ENCODE data around the gene SLC38A8. TPM values are rescaled to one million over a fixed set of nuclear protein-coding genes. Genes with fewer than 3 reads are reported as not detected.

The SLC38A8 gene
- total RNA-seq, 2 experiments from 2014 or later: not detected

- H3K4me1 Mint-ChIP-seq: peaks cover 4% of the 10 kb centered on the region
- peak; percentile 40 for DNase-seq
- ChIA-PET POLR2A (no interaction called here), CTCF (interaction anchor here (0.6 to 2.3 kb wide), 22 partner anchors 9 to 478 kb away, joined by 3 to 21 read pairs (median 4); partner anchors contain the start of genes MBTPS1, OSGIN1 and TAF1C)
- no peaks in the 10 kb centered on the region for H3K9me3 Mint-ChIP-seq
- H3K36me3 Mint-ChIP-seq (ENCODE audit: low read depth): peaks cover 53% of the 10 kb centered on the region
- H3K27me3 Mint-ChIP-seq: no peaks in the 10 kb centered on the region
- H3K4me3 Mint-ChIP-seq: no peak overlapping the region
- no peak overlapping the region for H3K27ac Mint-ChIP-seq
Measured at GRCh38 chr16:84065536-84066132, 23.0 kb upstream of the SLC38A8 start.

DNA sequence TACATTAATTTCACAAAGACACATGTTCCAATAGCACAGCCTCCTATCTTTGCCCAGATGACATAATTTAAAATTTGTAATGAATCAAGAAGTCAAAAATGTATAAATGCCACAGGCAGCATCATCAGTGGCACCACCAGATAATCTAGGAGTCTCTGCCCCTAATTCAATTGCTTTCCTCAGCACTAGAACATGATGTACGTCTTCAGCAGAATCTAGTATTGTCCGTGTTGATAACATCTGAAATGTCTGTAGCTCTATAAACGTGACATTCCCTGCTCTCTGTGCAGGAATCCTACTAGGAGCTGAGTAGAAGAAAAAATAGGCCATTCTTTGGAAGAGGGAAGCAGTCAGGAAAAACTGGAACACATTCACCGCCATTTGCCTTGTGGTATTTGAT lies 21.4 kb upstream of the SLC38A8 start:
- H3K27ac Mint-ChIP-seq: no peak overlapping the region
- POLR2A ChIA-PET: no interaction called here
- no peak overlapping the region for H3K4me3 Mint-ChIP-seq
- no peaks in the 10 kb centered on the region for H3K9me3 Mint-ChIP-seq
- no peak for DNase-seq
- peaks cover 58% of the 10 kb centered on the region for H3K36me3 Mint-ChIP-seq (ENCODE audit: low read depth)
- H3K27me3 Mint-ChIP-seq: no peaks in the 10 kb centered on the region
- H3K4me1 Mint-ChIP-seq: peaks cover 3% of the 10 kb centered on the region
- CTCF ChIA-PET: interaction anchor here (1.0 to 2.2 kb wide), 7 partner anchors 9 to 113 kb away, joined by 3 to 7 read pairs (median 4); partner anchors contain the start of gene MBTPS1

GRCh38 chr16:84062734-84063640 lies 20.4 kb upstream of the SLC38A8 start:
- ChIA-PET POLR2A (no interaction called here), CTCF (interaction anchor here (0.7 to 2.2 kb wide), 9 partner anchors 9 to 114 kb away, joined by 3 to 7 read pairs (median 3); partner anchors contain the start of gene MBTPS1)
- H3K27me3 Mint-ChIP-seq: no peaks in the 10 kb centered on the region
- no peaks in the 10 kb centered on the region for H3K9me3 Mint-ChIP-seq
- no peak overlapping the region for H3K4me3 Mint-ChIP-seq
- peaks cover 3% of the 10 kb centered on the region for H3K4me1 Mint-ChIP-seq
- peak; percentile 71 for DNase-seq
- peaks cover 58% of the 10 kb centered on the region for H3K36me3 Mint-ChIP-seq (ENCODE audit: low read depth)
- no peak overlapping the region for H3K27ac Mint-ChIP-seq

- Mint-ChIP-seq H3K9me3 (no peaks in the 10 kb centered on the region), H3K27ac (no peak overlapping the region), H3K27me3 (no peaks in the 10 kb centered on the region), H3K4me3 (no peak overlapping the region), H3K4me1 (peaks cover 3% of the 10 kb centered on the region), H3K36me3 (ENCODE audit: low read depth) (peaks cover 54% of the 10 kb centered on the region)
- no peak for DNase-seq
- ChIA-PET POLR2A (no interaction called here), CTCF (interaction anchor here (0.8 to 2.4 kb wide), 5 partner anchors 9 to 235 kb away, joined by 3 to 12 read pairs (median 4); partner anchors contain the start of gene TAF1C)
Measured at GRCh38 chr16:84061236-84061819, 18.7 kb upstream of the SLC38A8 start.

GRCh38 chr16:84059946-84060901 lies 17.6 kb upstream of the SLC38A8 start:
- H3K27ac Mint-ChIP-seq: no peak overlapping the region
- peaks cover 3% of the 10 kb centered on the region for H3K4me1 Mint-ChIP-seq
- H3K27me3 Mint-ChIP-seq: no peaks in the 10 kb centered on the region
- peaks cover 64% of the 10 kb centered on the region for H3K36me3 Mint-ChIP-seq (ENCODE audit: low read depth)
- H3K4me3 Mint-ChIP-seq: no peak overlapping the region
- H3K9me3 Mint-ChIP-seq: no peaks in the 10 kb centered on the region
- ChIA-PET POLR2A (interaction anchor here (1.2 kb wide), 1 partner anchor 9 kb away, joined by 5 read pairs; no protein-coding TSS in a partner anchor), CTCF (interaction anchor here (0.5 to 2.4 kb wide), 4 partner anchors 10 to 141 kb away, joined by 4 to 12 read pairs (median 6); partner anchors contain the start of gene TAF1C)
- no peak for DNase-seq

GRCh38 chr16:84059111-84059510 lies 16.5 kb upstream of the SLC38A8 start:
- Mint-ChIP-seq H3K4me1 (peaks cover 3% of the 10 kb centered on the region), H3K27me3 (no peaks in the 10 kb centered on the region), H3K9me3 (no peaks in the 10 kb centered on the region), H3K36me3 (ENCODE audit: low read depth) (peaks cover 65% of the 10 kb centered on the region), H3K27ac (no peak overlapping the region), H3K4me3 (no peak overlapping the region)
- ChIA-PET CTCF (no interaction called here), POLR2A (interaction anchor here (0.7 to 1.2 kb wide), 3 partner anchors 10 to 89 kb away, joined by 3 to 5 read pairs (median 4); partner anchors contain the start of genes DNAAF1 and HSDL1)
- no peak for DNase-seq

GRCh38 chr16:84058664-84059063 lies 16.1 kb upstream of the SLC38A8 start:
- CTCF ChIA-PET: no interaction called here
- peaks cover 3% of the 10 kb centered on the region for H3K4me1 Mint-ChIP-seq
- DNase-seq: no peak
- no peaks in the 10 kb centered on the region for H3K9me3 Mint-ChIP-seq
- no peaks in the 10 kb centered on the region for H3K27me3 Mint-ChIP-seq
- peaks cover 65% of the 10 kb centered on the region for H3K36me3 Mint-ChIP-seq (ENCODE audit: low read depth)
- POLR2A ChIA-PET: interaction anchor here (0.7 to 1.2 kb wide), 3 partner anchors 11 to 89 kb away, joined by 3 to 5 read pairs (median 4); partner anchors contain the start of genes DNAAF1 and HSDL1
- H3K27ac Mint-ChIP-seq: no peak overlapping the region
- no peak overlapping the region for H3K4me3 Mint-ChIP-seq

GRCh38 chr16:84058211-84058610 lies 15.6 kb upstream of the SLC38A8 start:
- POLR2A ChIA-PET: interaction anchor here (1.2 kb wide), 1 partner anchor 87 kb away, joined by 3 read pairs; the partner anchor contains the start of genes DNAAF1 and HSDL1
- no peak overlapping the region for H3K27ac Mint-ChIP-seq
- CTCF ChIA-PET: no interaction called here
- no peak overlapping the region for H3K4me3 Mint-ChIP-seq
- H3K9me3 Mint-ChIP-seq: no peaks in the 10 kb centered on the region
- H3K36me3 Mint-ChIP-seq (ENCODE audit: low read depth): peaks cover 65% of the 10 kb centered on the region
- H3K27me3 Mint-ChIP-seq: no peaks in the 10 kb centered on the region
- no peak for DNase-seq
- peaks cover 3% of the 10 kb centered on the region for H3K4me1 Mint-ChIP-seq

DNA sequence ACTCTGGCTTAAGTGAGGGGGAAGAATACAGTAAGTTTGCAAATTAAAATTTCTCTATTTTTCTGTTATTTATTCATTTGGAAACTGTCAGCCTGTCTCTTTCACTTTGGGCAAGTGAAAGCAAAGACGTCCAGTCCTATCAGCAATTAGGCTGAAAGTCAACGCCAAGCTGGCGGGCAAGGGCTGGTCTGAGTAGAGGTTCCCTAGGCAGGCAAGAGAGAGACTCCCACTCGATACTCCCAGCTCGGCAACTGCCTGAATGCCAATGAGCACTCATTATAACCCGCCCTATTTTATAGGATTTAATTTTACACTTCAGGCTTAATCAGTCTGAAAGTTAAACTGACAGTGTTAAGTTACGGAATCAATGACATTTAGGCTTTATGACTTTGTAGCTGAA lies 14.3 kb upstream of the SLC38A8 start:
- POLR2A ChIA-PET: no interaction called here
- H3K36me3 Mint-ChIP-seq (ENCODE audit: low read depth): peaks cover 64% of the 10 kb centered on the region
- H3K4me1 Mint-ChIP-seq: no peaks in the 10 kb centered on the region
- H3K27ac Mint-ChIP-seq: no peak overlapping the region
- no peak for DNase-seq
- H3K9me3 Mint-ChIP-seq: no peaks in the 10 kb centered on the region
- no peak overlapping the region for H3K4me3 Mint-ChIP-seq
- H3K27me3 Mint-ChIP-seq: no peaks in the 10 kb centered on the region
- CTCF ChIA-PET: interaction anchor here (1.8 to 1.9 kb wide), 2 partner anchors 9 to 103 kb away, joined by 4 to 8 read pairs; no protein-coding TSS in a partner anchor

DNA sequence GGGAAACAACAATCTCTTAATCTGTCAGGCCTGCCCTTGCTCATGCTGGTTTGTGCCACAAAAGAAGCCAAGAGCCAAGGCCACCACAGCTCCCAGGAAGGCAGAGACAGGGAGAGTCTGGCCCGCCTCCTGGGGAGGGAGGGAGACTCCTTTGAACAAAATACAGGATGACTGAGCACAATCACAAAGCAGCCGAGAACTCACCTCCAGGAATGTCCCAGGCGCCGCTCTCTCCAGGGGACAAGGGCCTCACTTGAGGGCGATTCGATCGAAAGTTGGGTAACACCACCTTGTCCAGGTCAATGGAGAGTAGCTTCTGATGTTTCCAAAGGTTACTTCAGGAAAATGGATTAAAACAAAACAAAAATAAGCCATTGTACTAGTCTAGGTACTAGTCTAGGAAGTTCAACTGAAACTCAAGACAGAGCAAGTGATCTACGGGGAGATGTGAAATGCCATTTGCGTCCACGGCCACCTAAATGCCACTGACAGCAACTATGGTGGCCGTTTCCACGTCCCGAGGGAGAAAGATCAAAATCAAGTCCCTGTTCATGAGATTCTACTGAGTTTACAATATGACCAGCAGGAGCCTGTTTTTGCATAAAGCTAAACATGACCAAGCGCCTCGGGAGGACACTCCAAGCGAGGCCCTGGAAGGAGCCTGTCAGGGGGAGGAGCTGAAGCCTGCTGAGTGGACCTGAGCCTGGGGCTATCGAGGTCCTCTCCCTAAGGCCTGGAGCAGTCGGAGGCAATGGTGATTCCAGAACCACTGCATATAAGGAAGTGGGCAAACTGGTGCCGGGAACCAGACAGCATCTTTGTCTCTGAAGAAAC lies 13.4 kb upstream of the SLC38A8 start:
- Mint-ChIP-seq H3K4me1 (no peaks in the 10 kb centered on the region), H3K27ac (no peak overlapping the region), H3K36me3 (ENCODE audit: low read depth) (peaks cover 56% of the 10 kb centered on the region), H3K27me3 (no peaks in the 10 kb centered on the region), H3K9me3 (no peaks in the 10 kb centered on the region), H3K4me3 (no peak overlapping the region)
- POLR2A ChIA-PET: no interaction called here
- DNase-seq: no peak
- CTCF ChIA-PET: interaction anchor here (1.8 to 1.9 kb wide), 2 partner anchors 10 to 102 kb away, joined by 4 to 8 read pairs; no protein-coding TSS in a partner anchor

- no peaks in the 10 kb centered on the region for H3K9me3 Mint-ChIP-seq
- H3K36me3 Mint-ChIP-seq (ENCODE audit: low read depth): peaks cover 52% of the 10 kb centered on the region
- POLR2A ChIA-PET: no interaction called here
- H3K27ac Mint-ChIP-seq: no peak overlapping the region
- H3K4me1 Mint-ChIP-seq: no peaks in the 10 kb centered on the region
- DNase-seq: no peak
- H3K27me3 Mint-ChIP-seq: no peaks in the 10 kb centered on the region
- CTCF ChIA-PET: no interaction called here
- H3K4me3 Mint-ChIP-seq: no peak overlapping the region
Measured at GRCh38 chr16:84055366-84055765, 12.8 kb upstream of the SLC38A8 start.

Measured in activated CD4-positive, alpha-beta memory T cell treated with anti-CD3 and anti-CD28 coated beads, Interleukin-2, amount 10 ng/mL, durations not matched to agents 7 days and 5 days (primary cell).